Liver (tissue), 9 donors: ENCODE measurements around the gene DCHS2. TPM values are rescaled to one million over a fixed set of nuclear protein-coding genes. Genes with fewer than 3 reads are reported as not detected.

ENCODE experiments used
- DNase-seq: peaks from one replicate; pipeline ENCODE4 v3.0.0-alpha.2; 2017; ENCODE audit warnings: low spot score
- H3K27ac ChIP-seq, 2 donors: one replicate each; pipeline ENCODE4 v1.7.0; 2013; ENCODE audit warnings: inconsistent platforms in 2 of 2, low read length in 2 of 2, control low read depth in 1 of 2, low read depth in 1 of 2, mild to moderate bottlenecking in 1 of 2
- H3K27me3 ChIP-seq, 4 donors: one replicate each; pipeline versions ENCODE4 v1.6.1 to v1.7.0; 2013; ENCODE audit warnings: low read length in 3 of 4, inconsistent platforms in 1 of 4, mild to moderate bottlenecking in 1 of 4, moderate library complexity in 1 of 4; ENCODE audit not compliant: control insufficient read depth in 4 of 4, insufficient read depth in 4 of 4
- H3K36me3 ChIP-seq, 4 donors: one replicate each; pipeline versions ENCODE4 v1.6.1 to v1.7.0; 2013; ENCODE audit warnings: low read length in 3 of 4, mild to moderate bottlenecking in 3 of 4, low read depth in 1 of 4, moderate library complexity in 1 of 4; ENCODE audit not compliant: control insufficient read depth in 4 of 4, insufficient read depth in 3 of 4
- H3K4me1 ChIP-seq, 4 donors: one replicate each; pipeline versions ENCODE4 v1.6.1 to v1.7.0; 2013; ENCODE audit warnings: low read length in 3 of 4, mild to moderate bottlenecking in 3 of 4, moderate library complexity in 1 of 4; ENCODE audit not compliant: control insufficient read depth in 4 of 4, insufficient read depth in 4 of 4
- H3K4me3 ChIP-seq, 3 donors: one replicate each; pipeline versions ENCODE4 v1.6.1 to v1.7.0; 2013; ENCODE audit warnings: low read length in 3 of 3, control low read depth in 1 of 3, low read depth in 1 of 3, mild to moderate bottlenecking in 1 of 3
- H3K9ac ChIP-seq, 2 donors: one replicate each; pipeline ENCODE4 v1.7.0; 2013; ENCODE audit warnings: low read length in 2 of 2, mild to moderate bottlenecking in 2 of 2, moderate library complexity in 2 of 2, control low read depth in 1 of 2, low read depth in 1 of 2
- H3K9me3 ChIP-seq, 4 donors: one replicate each; pipeline versions ENCODE4 v1.6.1 to v1.7.0; 2013; ENCODE audit warnings: low read length in 3 of 4; ENCODE audit not compliant: control insufficient read depth in 4 of 4
- EGR1 ChIP-seq, 2 donors: IDR thresholded peaks; 2 replicates each; pipeline ENCODE4 v1.6.1; 2016 to 2018; ENCODE audit warnings: antibody characterized with exemption in 2 of 2, low read depth in 2 of 2
- FOXA1 ChIP-seq: IDR thresholded peaks from 2 replicates; pipeline ENCODE4 v1.6.1; 2016; ENCODE audit warnings: antibody characterized with exemption
- FOXA2 ChIP-seq: IDR thresholded peaks from 2 replicates; pipeline ENCODE4 v1.6.1; 2016; ENCODE audit warnings: antibody characterized with exemption
- GABPA ChIP-seq, 2 donors: IDR thresholded peaks in 1 of 2; conservative IDR thresholded peaks in 1 of 2; 2 replicates each; pipeline ENCODE4 v1.6.1; 2016; ENCODE audit warnings: antibody characterized with exemption in 2 of 2, mild to moderate bottlenecking in 1 of 2, moderate library complexity in 1 of 2
- HNF4A ChIP-seq, 2 donors: conservative IDR thresholded peaks; 2 replicates each; pipeline ENCODE4 v1.6.1; 2016; ENCODE audit warnings: antibody characterized with exemption in 2 of 2, mild to moderate bottlenecking in 2 of 2
- HNF4G ChIP-seq: IDR thresholded peaks from 2 replicates; pipeline ENCODE4 v1.6.1; 2016; ENCODE audit warnings: antibody characterized with exemption
- JUND ChIP-seq, 2 donors: IDR thresholded peaks; 2 replicates each; pipeline ENCODE4 v1.6.1; 2016; ENCODE audit warnings: antibody characterized with exemption in 2 of 2
- NR2F2 ChIP-seq: IDR thresholded peaks from 2 replicates; pipeline ENCODE4 v1.6.1; 2016; ENCODE audit warnings: antibody characterized with exemption
- RAD21 ChIP-seq, 2 donors: IDR thresholded peaks; 2 replicates each; pipeline ENCODE4 v1.6.1; 2016; ENCODE audit warnings: antibody characterized with exemption in 2 of 2, mild to moderate bottlenecking in 2 of 2
- RXRA ChIP-seq, 2 donors: IDR thresholded peaks; 2 replicates each; pipeline ENCODE4 v1.6.1; 2017 to 2018; ENCODE audit warnings: antibody characterized with exemption in 2 of 2, mild to moderate bottlenecking in 1 of 2
- SP1 ChIP-seq: IDR thresholded peaks from 2 replicates; pipeline ENCODE4 v1.6.1; 2018; ENCODE audit warnings: antibody characterized with exemption, mild to moderate bottlenecking
- TAF1 ChIP-seq: conservative IDR thresholded peaks from 2 replicates; pipeline ENCODE4 v1.6.1; 2016; ENCODE audit warnings: antibody characterized with exemption, mild to moderate bottlenecking
- YY1 ChIP-seq: IDR thresholded peaks from 2 replicates; pipeline ENCODE4 v1.6.1; 2016; ENCODE audit warnings: antibody characterized with exemption, mild to moderate bottlenecking
- ZBTB33 ChIP-seq: IDR thresholded peaks from 2 replicates; pipeline ENCODE4 v1.6.1; 2016; ENCODE audit warnings: antibody characterized with exemption
- WGBS: extraction: QIAGEN DNeasy Blood & Tissue Kit; methylation state at CpG from one replicate; pipeline ENCODE4 v1.1.7; 2013; 5-methylcytosine and 5-hydroxymethylcytosine counted together
- polyA plus RNA-seq, 2 donors: library from polyadenylated mRNA; stranded (reverse) in 1 of 2; unstranded in 1 of 2; fragments of 200-250 nt in 1 of 2; fragments of >200 nt in 1 of 2; fragmentation: Nextera tagmentation in 1 of 2; extraction: Ambion mirVana in 1 of 2; gene quantifications; one replicate each; pipeline versions ENCODE4 v1.2.1 to v1.2.3, GENCODE V29; 2013 to 2015
- total RNA-seq, 2 donors: library from RNA; depleted of rRNA; stranded (reverse); fragments of >200 nt; gene quantifications; one replicate each; pipeline ENCODE4 v1.2.3, GENCODE V29; 2014
- TF ChIP-seq, protein P1 (sequence below): IDR thresholded peaks from 2 replicates; pipeline ENCODE4 v1.6.1; 2016; ENCODE audit warnings: antibody characterized with exemption, mild to moderate bottlenecking
- TF ChIP-seq, protein P2 (sequence below): fragments of 150-350 bp; IDR thresholded peaks from 2 replicates; pipeline ENCODE4 v1.5.1; 2017; ENCODE audit warnings: improper control_type of control experiment, low read depth, low read length; ENCODE audit not compliant: missing input control
- TF ChIP-seq, protein P3 (sequence below): IDR thresholded peaks from 2 replicates; pipeline ENCODE4 v1.6.1; 2016; ENCODE audit warnings: antibody characterized with exemption
- donor health status: healthy.
- donor health status: healthy.
- donor health status: healthy.
- donor health status: healthy.
- donor health status: healthy.

The DCHS2 gene
- total and polyA plus RNA-seq, 4 donors: 0.07 to 0.50 (median 0.09) TPM; not detected in 1

- H3K4me3 ChIP-seq: no peak overlapping the region
- no peak overlapping the region for H3K9ac ChIP-seq
- H3K9me3 ChIP-seq: no peaks in the 10 kb centered on the region
- TF ChIP-seq ZBTB33 (no peak), EGR1 (IDR thresholded peaks at IDR 0.05; ENCODE audit: low read depth in 2 of 2) (no peak), HNF4A (conservative IDR thresholded peaks at IDR 0.05) (no peak), JUND (IDR thresholded peaks at IDR 0.05) (no peak), TAF1 (no peak), HNF4G (no peak), YY1 (no peak), RXRA (IDR thresholded peaks at IDR 0.05) (no peak), RAD21 (IDR thresholded peaks at IDR 0.05) (no peak), GABPA (IDR thresholded peaks at IDR 0.05 in 1 of 2, conservative IDR thresholded peaks at IDR 0.05 in 1 of 2) (no peak), NR2F2 (no peak), SP1 (no peak)
- TF ChIP-seq, protein P1, sequence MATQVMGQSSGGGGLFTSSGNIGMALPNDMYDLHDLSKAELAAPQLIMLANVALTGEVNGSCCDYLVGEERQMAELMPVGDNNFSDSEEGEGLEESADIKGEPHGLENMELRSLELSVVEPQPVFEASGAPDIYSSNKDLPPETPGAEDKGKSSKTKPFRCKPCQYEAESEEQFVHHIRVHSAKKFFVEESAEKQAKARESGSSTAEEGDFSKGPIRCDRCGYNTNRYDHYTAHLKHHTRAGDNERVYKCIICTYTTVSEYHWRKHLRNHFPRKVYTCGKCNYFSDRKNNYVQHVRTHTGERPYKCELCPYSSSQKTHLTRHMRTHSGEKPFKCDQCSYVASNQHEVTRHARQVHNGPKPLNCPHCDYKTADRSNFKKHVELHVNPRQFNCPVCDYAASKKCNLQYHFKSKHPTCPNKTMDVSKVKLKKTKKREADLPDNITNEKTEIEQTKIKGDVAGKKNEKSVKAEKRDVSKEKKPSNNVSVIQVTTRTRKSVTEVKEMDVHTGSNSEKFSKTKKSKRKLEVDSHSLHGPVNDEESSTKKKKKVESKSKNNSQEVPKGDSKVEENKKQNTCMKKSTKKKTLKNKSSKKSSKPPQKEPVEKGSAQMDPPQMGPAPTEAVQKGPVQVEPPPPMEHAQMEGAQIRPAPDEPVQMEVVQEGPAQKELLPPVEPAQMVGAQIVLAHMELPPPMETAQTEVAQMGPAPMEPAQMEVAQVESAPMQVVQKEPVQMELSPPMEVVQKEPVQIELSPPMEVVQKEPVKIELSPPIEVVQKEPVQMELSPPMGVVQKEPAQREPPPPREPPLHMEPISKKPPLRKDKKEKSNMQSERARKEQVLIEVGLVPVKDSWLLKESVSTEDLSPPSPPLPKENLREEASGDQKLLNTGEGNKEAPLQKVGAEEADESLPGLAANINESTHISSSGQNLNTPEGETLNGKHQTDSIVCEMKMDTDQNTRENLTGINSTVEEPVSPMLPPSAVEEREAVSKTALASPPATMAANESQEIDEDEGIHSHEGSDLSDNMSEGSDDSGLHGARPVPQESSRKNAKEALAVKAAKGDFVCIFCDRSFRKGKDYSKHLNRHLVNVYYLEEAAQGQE: no peak
- TF ChIP-seq, protein P2, sequence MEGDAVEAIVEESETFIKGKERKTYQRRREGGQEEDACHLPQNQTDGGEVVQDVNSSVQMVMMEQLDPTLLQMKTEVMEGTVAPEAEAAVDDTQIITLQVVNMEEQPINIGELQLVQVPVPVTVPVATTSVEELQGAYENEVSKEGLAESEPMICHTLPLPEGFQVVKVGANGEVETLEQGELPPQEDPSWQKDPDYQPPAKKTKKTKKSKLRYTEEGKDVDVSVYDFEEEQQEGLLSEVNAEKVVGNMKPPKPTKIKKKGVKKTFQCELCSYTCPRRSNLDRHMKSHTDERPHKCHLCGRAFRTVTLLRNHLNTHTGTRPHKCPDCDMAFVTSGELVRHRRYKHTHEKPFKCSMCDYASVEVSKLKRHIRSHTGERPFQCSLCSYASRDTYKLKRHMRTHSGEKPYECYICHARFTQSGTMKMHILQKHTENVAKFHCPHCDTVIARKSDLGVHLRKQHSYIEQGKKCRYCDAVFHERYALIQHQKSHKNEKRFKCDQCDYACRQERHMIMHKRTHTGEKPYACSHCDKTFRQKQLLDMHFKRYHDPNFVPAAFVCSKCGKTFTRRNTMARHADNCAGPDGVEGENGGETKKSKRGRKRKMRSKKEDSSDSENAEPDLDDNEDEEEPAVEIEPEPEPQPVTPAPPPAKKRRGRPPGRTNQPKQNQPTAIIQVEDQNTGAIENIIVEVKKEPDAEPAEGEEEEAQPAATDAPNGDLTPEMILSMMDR: no peak
- TF ChIP-seq, protein P3, sequence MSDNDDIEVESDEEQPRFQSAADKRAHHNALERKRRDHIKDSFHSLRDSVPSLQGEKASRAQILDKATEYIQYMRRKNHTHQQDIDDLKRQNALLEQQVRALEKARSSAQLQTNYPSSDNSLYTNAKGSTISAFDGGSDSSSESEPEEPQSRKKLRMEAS: no peak
- no peaks in the 10 kb centered on the region for H3K27me3 ChIP-seq
- WGBS: 49% methylated on average over 1 of the region's 1 CpG
- H3K4me1 ChIP-seq: peaks cover 0 to 3% (median 0%) of the 10 kb centered on the region in 4 donors
- no peak for DNase-seq
- H3K36me3 ChIP-seq: no peaks in the 10 kb centered on the region
- no peak overlapping the region for H3K27ac ChIP-seq
These were observed 55.7 kb downstream of the DCHS2 start for GRCh38 chr4:154435895-154436294.

DNA sequence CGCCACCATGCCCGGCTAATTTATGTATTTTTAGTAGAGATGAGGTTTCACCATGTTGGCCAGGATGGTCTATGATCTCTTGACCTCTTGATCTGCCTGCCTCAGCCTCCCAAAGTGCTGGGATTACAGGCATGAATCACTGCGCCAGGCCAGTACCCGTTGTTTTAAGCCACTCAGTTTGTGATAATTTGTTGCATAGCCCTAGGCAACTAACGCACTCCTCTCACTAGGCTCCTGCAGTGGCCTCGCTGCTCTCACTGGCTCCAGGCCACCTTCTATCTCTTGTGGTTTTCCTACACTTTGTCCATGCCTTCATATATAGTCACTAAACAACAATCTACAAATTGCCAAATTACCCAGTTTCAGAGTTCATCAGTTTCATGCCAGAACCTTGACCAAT lies 58.1 kb downstream of the DCHS2 start:
- H3K4me1 ChIP-seq: no peaks in the 10 kb centered on the region
- H3K27me3 ChIP-seq: peaks cover 0 to 2% (median 0%) of the 10 kb centered on the region in 4 donors
- DNase-seq: no peak
- H3K4me3 ChIP-seq: no peak overlapping the region
- no peaks in the 10 kb centered on the region for H3K9me3 ChIP-seq
- no peaks in the 10 kb centered on the region for H3K36me3 ChIP-seq
- H3K27ac ChIP-seq: no peak overlapping the region
- no peak overlapping the region for H3K9ac ChIP-seq
- 93% methylated on average over 6 of the region's 6 CpGs for WGBS
- TF ChIP-seq RAD21 (IDR thresholded peaks at IDR 0.05) (no peak), TAF1 (no peak), RXRA (IDR thresholded peaks at IDR 0.05) (no peak), HNF4G (no peak), GABPA (IDR thresholded peaks at IDR 0.05 in 1 of 2, conservative IDR thresholded peaks at IDR 0.05 in 1 of 2) (no peak), ZBTB33 (no peak), FOXA2 (no peak), EGR1 (IDR thresholded peaks at IDR 0.05; ENCODE audit: low read depth in 2 of 2) (no peak), YY1 (no peak), FOXA1 (no peak)
- TF ChIP-seq, protein P2: no peak
